Measurements from ENCODE around the gene TTC39A.

TTC39A gene

DNA sequence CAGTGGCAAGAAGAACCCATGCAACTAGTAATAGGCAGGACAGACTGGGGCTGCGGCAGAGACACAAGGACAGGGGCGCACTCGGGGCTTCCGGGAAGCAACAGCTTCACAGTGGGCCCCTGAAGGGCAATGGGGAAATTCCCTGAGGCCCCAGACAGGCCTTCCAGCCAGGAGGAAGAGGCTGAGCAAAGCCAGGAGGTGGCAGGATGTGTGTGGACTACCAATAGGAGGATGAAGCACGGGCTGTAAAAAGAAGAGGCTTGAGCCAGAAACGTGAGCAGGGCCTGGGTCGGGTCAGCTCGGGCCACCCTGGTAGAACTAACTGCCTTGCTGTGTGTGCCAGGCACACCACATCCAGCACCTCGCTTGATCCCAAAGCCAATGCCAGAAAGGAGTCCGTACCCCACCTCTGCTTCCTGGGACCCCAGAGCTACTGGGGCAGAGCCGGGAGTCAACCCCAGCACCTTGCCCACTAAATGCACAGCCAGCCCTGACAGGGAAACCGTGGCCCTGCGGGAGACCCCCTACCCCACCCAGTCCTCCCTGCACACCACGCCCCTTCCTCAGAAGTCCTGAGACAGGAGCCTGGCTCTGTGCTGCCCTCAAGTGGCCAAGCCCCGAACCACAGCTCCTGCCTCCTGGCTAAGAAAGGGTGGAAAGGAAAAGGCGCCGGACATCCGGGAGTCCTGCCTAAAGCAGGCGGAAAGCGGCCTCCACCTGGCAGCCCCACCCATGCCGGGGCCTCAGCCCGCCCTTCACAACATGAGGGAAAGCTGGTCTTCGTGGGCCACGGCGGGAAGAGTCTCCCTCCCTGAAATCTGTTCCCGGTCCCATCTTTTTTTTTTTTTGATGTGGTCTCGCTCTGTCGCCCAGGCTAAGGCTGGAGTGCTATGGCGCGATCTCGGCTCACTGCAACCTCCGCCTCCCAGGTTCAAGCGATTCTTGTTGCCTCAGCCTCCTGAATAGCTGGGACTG, 33.7 kb downstream of the TTC39A start:
- peak; percentile 64 for DNase-seq

- no peak for DNase-seq
Measured at GRCh38 chr1:51295926-51296325, 34.4 kb downstream of the TTC39A start.

DNA sequence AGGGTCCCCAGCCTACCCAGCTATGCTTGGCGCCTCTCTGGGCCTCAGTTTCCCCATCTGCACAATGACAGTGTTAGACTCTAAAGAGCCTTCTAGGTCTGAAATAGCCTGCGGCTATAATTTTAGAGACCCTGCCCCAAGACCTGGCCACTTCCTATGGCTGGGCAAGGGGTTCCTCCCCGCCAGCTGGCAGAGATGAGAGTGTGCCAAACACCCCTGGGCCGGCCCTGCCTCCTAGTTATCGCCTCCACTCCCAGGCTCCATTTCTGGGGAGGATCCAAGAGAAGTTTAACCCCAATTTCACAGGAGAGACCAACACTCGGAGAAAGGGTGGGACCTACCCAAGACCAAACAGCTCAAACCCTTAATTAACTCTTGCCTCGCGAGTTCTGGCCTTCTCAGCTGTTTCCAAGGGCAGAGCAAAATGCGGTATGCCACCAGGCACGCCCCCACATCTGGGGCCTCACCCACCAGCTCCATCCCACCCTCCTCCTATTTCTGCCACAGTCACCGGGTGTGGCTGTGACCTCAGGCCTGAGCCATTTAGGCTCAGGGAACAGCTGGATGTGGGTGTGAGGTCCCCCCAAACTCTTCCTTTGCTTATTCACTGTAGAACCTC, 35.7 kb downstream of the TTC39A start:
- no peak for DNase-seq

GRCh38 chr1:51293898-51294515, 36.4 kb downstream of the TTC39A start:
- DNase-seq, result no peak

DNA sequence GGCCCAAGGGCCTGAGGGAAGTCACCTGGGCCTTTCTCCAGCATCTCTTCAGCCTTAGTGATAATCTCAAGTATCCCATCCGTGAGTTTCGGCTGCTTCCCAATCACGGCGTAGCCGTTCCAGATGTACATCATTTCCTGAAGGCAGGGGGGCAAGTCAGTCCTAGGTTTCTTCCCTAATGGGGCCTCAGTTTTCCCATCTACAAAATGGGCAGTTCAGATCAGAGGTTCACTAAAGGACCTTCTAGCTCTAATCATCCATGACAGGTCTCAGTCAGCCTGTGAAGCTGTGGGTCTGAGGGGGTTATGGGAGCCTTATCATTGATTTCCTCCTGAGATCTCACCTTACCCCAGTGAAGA, 39.9 kb downstream of the TTC39A start:
- DNase-seq, result no peak

DNA sequence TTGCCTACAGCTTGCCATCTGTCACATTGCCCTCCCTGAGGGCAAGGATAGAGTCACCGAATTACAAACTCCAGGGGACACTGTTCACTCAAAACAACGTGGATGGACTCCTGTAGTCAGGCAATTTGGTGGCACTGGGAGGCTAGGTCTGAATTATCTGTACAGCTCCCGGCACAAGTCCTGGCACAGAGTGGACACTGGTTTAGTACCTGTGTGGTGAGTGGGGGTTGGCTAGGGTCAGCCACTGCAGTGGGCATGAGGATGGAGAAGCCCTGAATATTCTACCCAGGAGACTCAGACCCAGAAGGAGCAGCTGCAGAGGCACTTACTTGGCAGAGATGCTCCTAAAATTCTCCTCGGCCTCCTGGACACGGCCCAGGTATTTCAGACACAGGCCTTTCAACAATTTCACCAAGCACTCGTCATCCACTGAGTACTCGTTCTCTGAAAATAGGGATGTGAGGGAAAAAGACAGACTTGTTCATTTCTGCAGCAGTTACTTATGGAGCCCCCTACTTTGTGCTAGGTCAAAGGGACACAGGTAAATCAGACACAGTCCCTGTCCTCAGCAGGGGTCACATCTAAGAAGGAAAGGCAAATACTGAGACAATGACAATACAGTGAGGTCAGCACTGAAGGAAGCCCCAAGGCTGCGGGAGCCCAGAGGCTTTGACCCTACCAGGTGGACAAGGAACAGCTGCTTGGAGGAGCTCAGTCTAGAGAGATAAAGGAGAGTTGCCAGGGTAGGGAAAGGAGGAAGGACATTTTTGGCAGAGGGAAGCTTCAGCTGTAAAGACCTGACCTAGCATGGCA, 40.5 kb downstream of the TTC39A start:
- DNase-seq, result no peak

GRCh38 chr1:51288578-51288977, 41.8 kb downstream of the TTC39A start:
- no peak for DNase-seq

DNA sequence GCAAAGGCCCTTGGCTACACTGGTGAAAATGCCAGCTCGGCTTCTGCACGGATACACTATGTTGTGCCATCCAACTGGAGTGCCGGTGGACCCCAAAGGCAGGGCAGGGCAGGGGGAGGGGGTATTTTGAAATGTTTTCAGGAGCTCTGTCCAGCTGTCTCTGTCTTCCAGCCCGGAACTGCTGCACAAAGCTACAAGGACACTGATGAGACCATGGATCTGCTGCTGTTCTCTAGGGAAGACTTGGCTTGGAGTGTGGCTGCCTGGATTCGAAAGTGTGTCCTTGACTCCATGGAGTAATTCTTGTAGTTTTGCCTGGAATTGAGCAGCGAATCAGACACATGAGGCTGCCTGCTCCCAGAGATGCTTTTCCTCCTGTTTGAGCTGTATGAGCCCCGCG, 42.4 kb downstream of the TTC39A start:
- DNase-seq, result no peak

DNA sequence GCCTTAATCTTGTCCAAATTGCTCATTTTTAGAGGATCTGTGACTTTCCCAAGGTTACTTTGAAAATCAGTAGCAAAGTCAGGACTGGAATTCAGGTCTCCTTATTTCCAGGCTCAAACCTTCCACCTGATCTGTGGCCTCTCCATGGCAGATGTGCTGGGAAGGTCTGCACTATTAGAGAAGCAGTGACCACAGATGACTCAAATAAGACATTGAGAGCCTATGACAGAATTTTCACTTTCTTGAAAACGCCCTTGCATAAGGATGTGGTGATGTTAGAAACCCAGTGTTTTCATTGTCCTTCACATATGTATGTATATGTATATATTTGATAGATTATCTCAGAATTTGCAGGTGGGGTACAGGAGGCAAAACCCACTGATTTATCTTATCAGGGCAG, 45.3 kb downstream of the TTC39A start:
- DNase-seq, result no peak

- no peak for DNase-seq
Measured at GRCh38 chr1:51284487-51284954, 45.8 kb downstream of the TTC39A start.

DNA sequence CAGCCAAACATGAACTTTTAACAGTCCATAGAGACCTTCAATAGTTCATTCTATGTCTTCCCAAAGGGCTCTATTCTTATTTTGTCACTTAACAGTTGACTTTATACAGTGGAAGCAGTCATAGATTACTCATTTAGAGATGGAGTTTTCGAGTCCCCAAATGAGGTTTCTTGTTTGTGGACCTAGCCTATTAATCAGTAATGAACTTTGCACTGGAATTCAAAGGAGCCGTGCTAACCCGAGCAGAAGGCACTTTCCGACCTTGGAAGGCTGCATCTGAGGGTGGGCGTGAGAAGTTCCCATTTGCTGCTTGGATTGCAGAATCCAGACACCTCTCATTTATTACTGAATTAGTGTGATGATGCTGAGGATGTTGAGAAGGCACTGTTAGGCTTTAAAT, 46.4 kb downstream of the TTC39A start:
- DNase-seq, result no peak

- DNase-seq, result no peak
Measured at GRCh38 chr1:51282605-51283004, 47.8 kb downstream of the TTC39A start.

- no peak for DNase-seq
Measured at GRCh38 chr1:51281807-51282206, 48.6 kb downstream of the TTC39A start.

GRCh38 chr1:51280321-51280978, 49.9 kb downstream of the TTC39A start:
- DNase-seq, result no peak

DNA sequence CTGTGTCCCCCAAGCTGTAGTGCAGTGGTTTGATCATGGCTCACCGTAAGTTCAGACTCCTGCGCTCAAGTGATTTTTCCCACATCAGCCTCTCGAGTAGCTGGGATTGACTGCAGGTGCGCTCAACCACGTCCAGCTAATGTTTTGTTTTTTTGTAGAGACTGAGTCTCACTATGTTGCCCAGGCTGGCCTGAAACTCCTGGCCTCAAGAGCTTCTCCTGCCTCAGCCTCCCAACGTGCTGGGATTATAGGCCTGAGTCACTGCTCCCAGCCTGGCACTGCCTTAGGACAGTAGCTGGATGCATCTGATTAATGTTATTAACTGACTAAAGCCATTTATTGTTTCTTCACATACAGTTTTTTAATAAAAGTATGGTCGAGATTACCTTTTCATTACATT, 54.1 kb downstream of the TTC39A start:
- no peak for DNase-seq

- DNase-seq, result no peak
Measured at GRCh38 chr1:51274676-51275075, 55.7 kb downstream of the TTC39A start.

DNA sequence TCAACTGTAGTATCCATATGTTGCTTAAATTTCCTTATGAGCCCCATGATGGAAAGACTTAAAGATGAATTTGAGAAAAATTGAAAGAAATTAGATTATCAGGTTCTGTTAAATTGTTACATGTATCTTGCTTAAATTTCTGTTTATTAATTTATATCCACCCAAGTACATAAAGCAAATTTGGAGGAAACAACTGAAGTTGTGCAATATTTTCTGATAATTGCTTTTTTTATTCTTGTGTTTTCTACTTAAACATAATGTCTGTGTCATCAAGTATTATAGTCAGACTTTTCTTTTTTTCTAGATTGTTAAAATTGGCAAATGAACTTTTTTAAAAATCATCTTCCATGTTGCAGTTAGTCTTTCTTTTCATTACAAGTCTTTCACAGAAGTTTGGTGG, 57.4 kb downstream of the TTC39A start:
- no peak for DNase-seq

GRCh38 chr1:51270751-51271150, 59.6 kb downstream of the TTC39A start:
- DNase-seq, result no peak

GRCh38 chr1:51268634-51269033, 61.7 kb downstream of the TTC39A start:
- no peak for DNase-seq

DNA sequence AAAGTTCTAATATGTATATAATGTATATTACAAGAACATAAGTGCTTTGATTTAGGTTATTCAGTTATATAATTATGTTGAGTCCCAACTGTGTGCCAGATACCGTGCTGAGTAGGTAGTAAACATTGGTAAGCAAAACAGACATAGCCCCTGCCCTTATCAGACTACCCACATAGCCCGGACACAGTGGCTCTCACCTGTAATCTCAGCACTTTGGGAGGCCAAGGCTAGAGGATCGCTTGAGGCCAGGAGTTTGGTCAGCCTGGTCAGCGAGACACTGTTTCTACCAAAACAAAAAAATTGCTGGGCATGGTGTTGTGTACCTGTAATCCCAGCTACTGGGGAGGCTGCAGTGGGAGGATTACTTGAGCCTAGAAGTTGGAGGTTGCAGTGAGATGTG, 63.6 kb downstream of the TTC39A start:
- DNase-seq, result no peak

GRCh38 chr1:51266181-51266580, 64.2 kb downstream of the TTC39A start:
- DNase-seq, result no peak

DNA sequence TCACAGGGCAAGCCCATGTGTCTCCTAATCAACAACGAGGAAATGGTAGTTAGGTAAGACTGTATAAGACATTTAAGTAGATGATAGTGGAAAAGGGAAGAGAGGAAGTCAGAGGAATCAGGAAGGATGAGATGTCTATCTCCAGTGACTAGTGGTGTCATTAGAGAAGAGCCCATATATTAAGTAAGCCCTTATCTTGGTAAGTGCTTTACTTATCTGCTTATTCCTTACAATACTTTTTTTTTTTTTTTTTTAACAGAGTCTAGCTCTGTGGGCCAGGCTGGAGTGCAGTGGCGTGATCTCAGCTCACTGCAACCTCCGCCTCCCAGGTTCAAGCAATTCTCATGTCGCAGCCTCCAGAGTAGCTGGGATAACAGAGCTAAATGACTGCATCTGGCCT, 64.7 kb downstream of the TTC39A start:
- DNase-seq, result no peak

Measured in T-helper 9 cell (primary cell).